Right ventricle myocardium inferior (tissue), 1 donor: ENCODE data around the gene TNFSF4. TPM values are rescaled to one million over a fixed set of nuclear protein-coding genes. Genes with fewer than 3 reads are reported as not detected.

Source experiments
- total RNA-seq: library from RNA; stranded (reverse); fragmentation: NEBNext Ultra II Directional; extraction: Animal tissue kit (Norgen Biotek cat#: 25700); gene quantifications from one replicate; pipeline ENCODE4 v1.2.1, GENCODE V29; 2021
- donor health status: DM: no; HTN: yes; CAD: no; lungs with severe emphysema.

Gene TNFSF4
- total RNA-seq, 1 donor from 2014 or later: 1.0 TPM

Other genes with a start within 250 kb of the TNFSF4 start
- gene TNFSF18, start 156.4 kb downstream of the TNFSF4 start, total RNA-seq: not detected